ENCODE measurements around the gene NOB1. TPM values are rescaled to one million over a fixed set of nuclear protein-coding genes. Genes with fewer than 3 reads are reported as not detected.

NOB1 gene
- total RNA-seq, 1 experiment from 2014 or later: 48.3 TPM

DNA sequence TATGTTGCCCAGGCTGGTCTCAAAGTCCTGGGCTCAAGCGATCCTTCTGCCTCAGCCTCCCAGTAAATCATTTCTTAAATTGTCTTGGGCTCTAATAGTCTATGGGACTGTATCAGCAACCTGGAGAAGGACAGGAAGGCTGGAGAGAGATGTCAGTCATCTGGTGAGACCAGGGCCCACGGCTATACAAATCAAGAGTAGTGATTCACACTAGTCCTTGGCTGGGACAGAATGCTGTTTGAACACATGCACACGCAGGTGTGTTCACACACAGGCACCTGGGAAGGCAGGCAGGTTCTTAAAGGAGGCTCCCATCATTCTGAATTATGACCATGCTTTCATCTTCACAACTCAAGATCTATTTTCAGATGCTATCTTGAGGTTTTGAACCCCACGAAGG lies 42.4 kb downstream of the NOB1 start:
- ChIA-PET CTCF (no interaction called here), POLR2A (no interaction called here)
- no peak for ATAC-seq
- DNase-seq (ENCODE audit: low read depth, low spot score): no peak
- BruUV-seq (replicated peaks): no TSS peak
- H3K27ac ChIP-seq (ENCODE audit: low read length): no peak overlapping the region
- no peaks in the 10 kb centered on the region for H3K27me3 ChIP-seq (ENCODE audit: control insufficient read depth, insufficient read depth, low read length)
- TF ChIP-seq, protein P1, sequence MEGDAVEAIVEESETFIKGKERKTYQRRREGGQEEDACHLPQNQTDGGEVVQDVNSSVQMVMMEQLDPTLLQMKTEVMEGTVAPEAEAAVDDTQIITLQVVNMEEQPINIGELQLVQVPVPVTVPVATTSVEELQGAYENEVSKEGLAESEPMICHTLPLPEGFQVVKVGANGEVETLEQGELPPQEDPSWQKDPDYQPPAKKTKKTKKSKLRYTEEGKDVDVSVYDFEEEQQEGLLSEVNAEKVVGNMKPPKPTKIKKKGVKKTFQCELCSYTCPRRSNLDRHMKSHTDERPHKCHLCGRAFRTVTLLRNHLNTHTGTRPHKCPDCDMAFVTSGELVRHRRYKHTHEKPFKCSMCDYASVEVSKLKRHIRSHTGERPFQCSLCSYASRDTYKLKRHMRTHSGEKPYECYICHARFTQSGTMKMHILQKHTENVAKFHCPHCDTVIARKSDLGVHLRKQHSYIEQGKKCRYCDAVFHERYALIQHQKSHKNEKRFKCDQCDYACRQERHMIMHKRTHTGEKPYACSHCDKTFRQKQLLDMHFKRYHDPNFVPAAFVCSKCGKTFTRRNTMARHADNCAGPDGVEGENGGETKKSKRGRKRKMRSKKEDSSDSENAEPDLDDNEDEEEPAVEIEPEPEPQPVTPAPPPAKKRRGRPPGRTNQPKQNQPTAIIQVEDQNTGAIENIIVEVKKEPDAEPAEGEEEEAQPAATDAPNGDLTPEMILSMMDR (IDR thresholded peaks at IDR 0.05): no peak
- TF ChIP-seq, protein P2, sequence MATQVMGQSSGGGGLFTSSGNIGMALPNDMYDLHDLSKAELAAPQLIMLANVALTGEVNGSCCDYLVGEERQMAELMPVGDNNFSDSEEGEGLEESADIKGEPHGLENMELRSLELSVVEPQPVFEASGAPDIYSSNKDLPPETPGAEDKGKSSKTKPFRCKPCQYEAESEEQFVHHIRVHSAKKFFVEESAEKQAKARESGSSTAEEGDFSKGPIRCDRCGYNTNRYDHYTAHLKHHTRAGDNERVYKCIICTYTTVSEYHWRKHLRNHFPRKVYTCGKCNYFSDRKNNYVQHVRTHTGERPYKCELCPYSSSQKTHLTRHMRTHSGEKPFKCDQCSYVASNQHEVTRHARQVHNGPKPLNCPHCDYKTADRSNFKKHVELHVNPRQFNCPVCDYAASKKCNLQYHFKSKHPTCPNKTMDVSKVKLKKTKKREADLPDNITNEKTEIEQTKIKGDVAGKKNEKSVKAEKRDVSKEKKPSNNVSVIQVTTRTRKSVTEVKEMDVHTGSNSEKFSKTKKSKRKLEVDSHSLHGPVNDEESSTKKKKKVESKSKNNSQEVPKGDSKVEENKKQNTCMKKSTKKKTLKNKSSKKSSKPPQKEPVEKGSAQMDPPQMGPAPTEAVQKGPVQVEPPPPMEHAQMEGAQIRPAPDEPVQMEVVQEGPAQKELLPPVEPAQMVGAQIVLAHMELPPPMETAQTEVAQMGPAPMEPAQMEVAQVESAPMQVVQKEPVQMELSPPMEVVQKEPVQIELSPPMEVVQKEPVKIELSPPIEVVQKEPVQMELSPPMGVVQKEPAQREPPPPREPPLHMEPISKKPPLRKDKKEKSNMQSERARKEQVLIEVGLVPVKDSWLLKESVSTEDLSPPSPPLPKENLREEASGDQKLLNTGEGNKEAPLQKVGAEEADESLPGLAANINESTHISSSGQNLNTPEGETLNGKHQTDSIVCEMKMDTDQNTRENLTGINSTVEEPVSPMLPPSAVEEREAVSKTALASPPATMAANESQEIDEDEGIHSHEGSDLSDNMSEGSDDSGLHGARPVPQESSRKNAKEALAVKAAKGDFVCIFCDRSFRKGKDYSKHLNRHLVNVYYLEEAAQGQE (IDR thresholded peaks at IDR 0.05; ENCODE audit: insufficient read depth in 1 of 2, low read depth in 2 of 2, low read length in 1 of 2): no peak
- TF ChIP-seq POLR2AphosphoS5 (IDR thresholded peaks at IDR 0.05; ENCODE audit: low read depth, low read length) (no peak), TCF7L2 (IDR thresholded peaks at IDR 0.05; ENCODE audit: low read depth, low read length) (no peak), SIN3A (IDR thresholded peaks at IDR 0.05; ENCODE audit: borderline replicate concordance, insufficient read depth, low read depth, low read length) (no peak)
- in situ Hi-C loops (cut with HindIII; ENCODE audit: low pct_unique_long_range_greater_than_20kb, low sequenced_read_pairs) (no loop called here), intact Hi-C loops (cut with micrococcal nuclease; ENCODE audit: unreplicated experiment) (loop anchor here (5.0 kb wide), 1 partner anchor 40 kb away; the partner anchor contains the start of gene NOB1)
- H3K4me3 ChIP-seq (ENCODE audit: low read depth in 2 of 2, low read length in 2 of 2): no peak overlapping the region
- H3K4me1 ChIP-seq (ENCODE audit: control insufficient read depth, insufficient read depth, low read length): no peaks in the 10 kb centered on the region
- H3K9me3 ChIP-seq (ENCODE audit: control insufficient read depth, insufficient read depth, low read depth, low read length): no peaks in the 10 kb centered on the region
- peaks cover 10% of the 10 kb centered on the region for H3K36me3 ChIP-seq (ENCODE audit: control insufficient read depth, insufficient read depth, low read length)

DNA sequence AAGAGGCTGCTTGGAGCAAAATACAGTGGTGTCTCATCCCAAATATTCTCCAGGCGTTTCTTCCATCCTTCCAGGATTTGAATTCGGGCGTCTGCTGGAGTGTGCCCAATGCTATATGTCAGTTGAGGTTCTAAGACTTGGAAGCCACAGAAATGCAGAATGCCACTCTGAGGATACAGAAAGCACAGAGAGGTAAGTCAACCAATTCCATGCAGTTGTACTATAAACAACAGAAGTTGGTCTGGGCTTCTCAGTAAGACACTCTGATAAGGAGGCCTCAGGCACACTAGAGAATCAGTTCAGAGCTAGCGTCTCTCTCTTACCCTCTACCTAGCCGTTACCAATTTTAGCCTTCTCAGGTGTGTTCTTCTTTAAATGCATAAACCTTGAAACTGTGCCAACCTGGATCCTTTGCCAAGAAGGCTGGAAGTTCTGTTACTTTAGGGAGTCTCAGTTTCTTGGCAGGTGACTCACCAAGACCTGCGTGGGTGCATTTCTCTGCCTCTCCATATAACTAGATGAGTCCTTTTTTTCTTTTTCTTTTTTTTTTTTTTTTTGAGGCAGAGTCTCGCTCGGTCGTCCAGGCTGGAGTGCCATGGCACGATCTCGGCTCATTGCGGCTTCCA lies 43.5 kb downstream of the NOB1 start:
- no peak for ATAC-seq
- H3K4me1 ChIP-seq (ENCODE audit: control insufficient read depth, insufficient read depth, low read length): no peaks in the 10 kb centered on the region
- DNase-seq (ENCODE audit: low read depth, low spot score): no peak
- H3K9me3 ChIP-seq (ENCODE audit: control insufficient read depth, insufficient read depth, low read depth, low read length): no peaks in the 10 kb centered on the region
- no peak overlapping the region for H3K27ac ChIP-seq (ENCODE audit: low read length)
- H3K4me3 ChIP-seq (ENCODE audit: low read depth in 2 of 2, low read length in 2 of 2): no peak overlapping the region
- ChIA-PET CTCF (no interaction called here), POLR2A (no interaction called here)
- H3K27me3 ChIP-seq (ENCODE audit: control insufficient read depth, insufficient read depth, low read length): no peaks in the 10 kb centered on the region
- in situ Hi-C loops (cut with HindIII; ENCODE audit: low pct_unique_long_range_greater_than_20kb, low sequenced_read_pairs) (no loop called here), intact Hi-C loops (cut with micrococcal nuclease; ENCODE audit: unreplicated experiment) (loop anchor here (5.0 kb wide), 1 partner anchor 41 kb away; the partner anchor contains the start of gene NOB1)
- no TSS peak for BruUV-seq (replicated peaks)
- TF ChIP-seq POLR2AphosphoS5 (IDR thresholded peaks at IDR 0.05; ENCODE audit: low read depth, low read length) (no peak; the same call in 1 of the 2 replicates), TCF7L2 (IDR thresholded peaks at IDR 0.05; ENCODE audit: low read depth, low read length) (no peak), SIN3A (IDR thresholded peaks at IDR 0.05; ENCODE audit: borderline replicate concordance, insufficient read depth, low read depth, low read length) (no peak)
- TF ChIP-seq, protein P1 (IDR thresholded peaks at IDR 0.05): no peak
- TF ChIP-seq, protein P2 (IDR thresholded peaks at IDR 0.05; ENCODE audit: insufficient read depth in 1 of 2, low read depth in 2 of 2, low read length in 1 of 2): no peak
- H3K36me3 ChIP-seq (ENCODE audit: control insufficient read depth, insufficient read depth, low read length): peaks cover 13% of the 10 kb centered on the region

Measured in Panc1 (cell line).